Renal pelvis (tissue), 4 donors: ENCODE measurements around the gene CD248. TPM values are rescaled to one million over a fixed set of nuclear protein-coding genes. Genes with fewer than 3 reads are reported as not detected.
"Not testable (repeated sequence)": the region's sequence is repeated elsewhere in the genome, so short reads cannot be mapped to it uniquely, and the experiment has no call there.

Experiments used
- DNase-seq: peaks from one replicate; pipeline ENCODE4 v3.0.0-alpha.2; 2013
- polyA plus RNA-seq, 3 donors: library from polyadenylated mRNA; unstranded; fragments of 120-200 nt; gene quantifications; one replicate each; pipeline ENCODE4 v1.2.1, GENCODE V29; 2013; ENCODE audit not compliant: insufficient read length in 3 of 3

CD248 gene
- polyA plus RNA-seq, 3 donors = 54.2 to 97.9 (median 70.3) TPM

GRCh38 chr11:66333220-66333877 is 16.5 kb upstream of the CD248 start:
- no peak for DNase-seq

- no peak for DNase-seq
Observed at GRCh38 chr11:66332371-66333219, 15.8 kb upstream of the CD248 start.

GRCh38 chr11:66331542-66332370 is 14.9 kb upstream of the CD248 start:
- no peak for DNase-seq

- no peak for DNase-seq
Observed at GRCh38 chr11:66330931-66331330, 14.1 kb upstream of the CD248 start.

- DNase-seq = no peak
Observed at GRCh38 chr11:66329165-66329673, 12.4 kb upstream of the CD248 start.

- peak; percentile 71 for DNase-seq
Observed at GRCh38 chr11:66328302-66329144, 11.7 kb upstream of the CD248 start.

GRCh38 chr11:66328031-66328301 is 11.1 kb upstream of the CD248 start:
- no peak for DNase-seq

GRCh38 chr11:66327171-66328030 is 10.6 kb upstream of the CD248 start:
- DNase-seq = no peak

GRCh38 chr11:66326261-66327111 is 9.6 kb upstream of the CD248 start:
- no peak for DNase-seq

GRCh38 chr11:66325263-66325671 is 8.4 kb upstream of the CD248 start:
- no peak for DNase-seq

GRCh38 chr11:66324664-66325063 is 7.8 kb upstream of the CD248 start:
- no peak for DNase-seq

GRCh38 chr11:66323684-66324083 is 6.8 kb upstream of the CD248 start:
- no peak for DNase-seq

- DNase-seq = no peak
Observed at GRCh38 chr11:66322732-66323427, 6.0 kb upstream of the CD248 start.

GRCh38 chr11:66321606-66322005 is 4.8 kb upstream of the CD248 start:
- DNase-seq = no peak

GRCh38 chr11:66320748-66321147 is 3.9 kb upstream of the CD248 start:
- not testable (repeated sequence) for DNase-seq

- not testable (repeated sequence) for DNase-seq
Observed at GRCh38 chr11:66320289-66320688, 3.4 kb upstream of the CD248 start.

- no peak for DNase-seq
Observed at GRCh38 chr11:66318600-66318970, 1.7 kb upstream of the CD248 start.

GRCh38 chr11:66317723-66318599 is 1.1 kb upstream of the CD248 start:
- peak; percentile 59 for DNase-seq
